H1 (cell line): Measurements from ENCODE around the gene GRID1. TPM values are rescaled to one million over a fixed set of nuclear protein-coding genes. Genes with fewer than 3 reads are reported as not detected.

Source experiments
- CTCF ChIA-PET: fragments of 300-600 bp; sonication (Branson Sonifier 250); formaldehyde crosslinking; loops from one replicate; lab custom pipeline; 2021; ENCODE audit not compliant: partially characterized antibody; lab: Charles Lee
- POLR2A ChIA-PET: fragments of 300-600 bp; sonication (Branson Sonifier 250); formaldehyde crosslinking; loops from one replicate; lab custom pipeline; 2021; ENCODE audit warnings: inconsistent platforms; ENCODE audit not compliant: partially characterized antibody; lab: Charles Lee
- DNase-seq, 2 experiments: peaks; one replicate each; pipeline versions ENCODE4 v3.0.0 to v3.0.0-alpha.2; 2010 to 2022; ENCODE audit warnings: low spot score in 2 of 2, low read depth in 1 of 2, mixed read lengths in 1 of 2
- FAIRE-seq: peaks from 2 replicates; lab custom pipeline; 2011; peaks lifted over from hg19 to GRCh38; lab: Jason Lieb, UNC
- H2AFZ ChIP-seq: 2 replicates; pipeline ENCODE4 v1.8.1; 2012; ENCODE audit warnings: low read length, inconsistent platforms
- H2AK5ac ChIP-seq: 2 replicates; pipeline ENCODE4 v1.6.1; 2013; ENCODE audit warnings: low read depth, low read length
- H2BK120ac ChIP-seq: replicated peaks from 2 replicates; pipeline ENCODE3; 2013; ENCODE audit warnings: low read depth, low read length, inconsistent platforms
- H2BK12ac ChIP-seq: 2 replicates; pipeline ENCODE4 v1.6.1; 2013; ENCODE audit warnings: low read depth, low read length
- H2BK15ac ChIP-seq: 2 replicates; pipeline ENCODE4 v1.6.1; 2013; ENCODE audit warnings: low read length
- H2BK20ac ChIP-seq: 2 replicates; pipeline ENCODE4 v1.6.1; 2013; ENCODE audit warnings: low read length
- H2BK5ac ChIP-seq: 2 replicates; pipeline ENCODE4 v1.6.1; 2013; ENCODE audit warnings: low read depth, low read length
- H3K14ac ChIP-seq: 2 replicates; pipeline ENCODE4 v1.6.1; 2013; ENCODE audit warnings: inconsistent platforms; ENCODE audit not compliant: insufficient read length
- H3K18ac ChIP-seq: 2 replicates; pipeline ENCODE4 v1.6.1; 2013; ENCODE audit warnings: low read length; ENCODE audit errors: extremely low read depth
- H3K23ac ChIP-seq: 2 replicates; pipeline ENCODE4 v1.6.1; 2013; ENCODE audit warnings: inconsistent platforms; ENCODE audit not compliant: insufficient read length
- H3K23me2 ChIP-seq: 2 replicates; pipeline ENCODE4 v1.6.1; 2013; ENCODE audit warnings: low read depth, low read length
- H3K27ac ChIP-seq: 2 replicates; pipeline ENCODE4 v1.6.1; 2011; ENCODE audit warnings: low read depth, low read length, inconsistent platforms
- H3K27me3 ChIP-seq, 4 experiments: replicated peaks in 1 of 4; 1 replicate in 1 of 4; 2 replicates in 3 of 4; pipeline versions ENCODE4 v1.6.1 to v1.8.1; 2011 to 2013; ENCODE audit warnings: low read length in 3 of 4, mild to moderate bottlenecking in 3 of 4, inconsistent platforms in 2 of 4, mixed read lengths in 2 of 4, moderate library complexity in 1 of 4; ENCODE audit not compliant: control insufficient read depth in 3 of 4, insufficient read depth in 3 of 4; ENCODE audit errors: extremely low read depth in 1 of 4
- H3K36me3 ChIP-seq, 4 experiments: 2 replicates each; pipeline versions ENCODE4 v1.6.1 to v1.8.1; 2011 to 2013; ENCODE audit warnings: mild to moderate bottlenecking in 4 of 4, low read length in 3 of 4, moderate library complexity in 2 of 4, control low read depth in 1 of 4, inconsistent platforms in 1 of 4; ENCODE audit not compliant: insufficient read depth in 4 of 4, control insufficient read depth in 2 of 4
- H3K4ac ChIP-seq: replicated peaks from 2 replicates; pipeline ENCODE3; 2013; ENCODE audit warnings: low read length, low read depth, mixed read lengths, inconsistent platforms; ENCODE audit not compliant: insufficient read length
- H3K4me1 ChIP-seq, 4 experiments: replicated peaks in 1 of 4; 1 replicate in 1 of 4; 2 replicates in 3 of 4; pipeline versions ENCODE4 v1.6.1 to v1.8.1; 2011 to 2013; ENCODE audit warnings: low read length in 3 of 4, inconsistent platforms in 2 of 4, mixed read lengths in 1 of 4; ENCODE audit not compliant: insufficient read depth in 4 of 4, control insufficient read depth in 3 of 4
- H3K4me2 ChIP-seq, 2 experiments: 2 replicates each; pipeline versions ENCODE4 v1.6.1 to v1.8.1; 2011 to 2013; ENCODE audit warnings: low read depth in 2 of 2, low read length in 2 of 2, control low read depth in 1 of 2, inconsistent platforms in 1 of 2, mild to moderate bottlenecking in 1 of 2; ENCODE audit not compliant: insufficient read depth in 1 of 2
- H3K4me3 ChIP-seq, 4 experiments: fragments of 200-600, 300-600 bp in 1 of 4; sonication (generic), shearing (Covaris generic), sonication (Bioruptor Twin) in 1 of 4; 2 replicates each; pipeline versions ENCODE4 v1.5.1 to v1.8.1; 2011 to 2016; ENCODE audit warnings: low read length in 4 of 4, low read depth in 3 of 4, control low read depth in 2 of 4, inconsistent platforms in 2 of 4, mild to moderate bottlenecking in 2 of 4, mixed read lengths in 1 of 4, moderate library complexity in 1 of 4; ENCODE audit not compliant: insufficient read depth in 2 of 4; ENCODE audit errors: extremely low read depth in 1 of 4
- H3K56ac ChIP-seq: replicated peaks from 2 replicates; pipeline ENCODE3; 2013; ENCODE audit warnings: low read depth, mild to moderate bottlenecking, mixed read lengths, low read length, inconsistent platforms; ENCODE audit not compliant: insufficient read length
- H3K79me1 ChIP-seq: 2 replicates; pipeline ENCODE4 v1.6.1; 2013; ENCODE audit warnings: low read depth, low read length, control low read depth
- H3K79me2 ChIP-seq, 2 experiments: 2 replicates each; pipeline versions ENCODE4 v1.6.1 to v1.8.1; 2012 to 2013; ENCODE audit warnings: low read length in 2 of 2, mild to moderate bottlenecking in 2 of 2, inconsistent platforms in 1 of 2; ENCODE audit not compliant: insufficient read depth in 2 of 2, control insufficient read depth in 1 of 2
- H3K9ac ChIP-seq, 4 experiments: replicated peaks in 1 of 4; 1 replicate in 1 of 4; 2 replicates in 3 of 4; pipeline versions ENCODE4 v1.6.1 to v1.8.1; 2011 to 2013; ENCODE audit warnings: low read depth in 3 of 4, low read length in 3 of 4, control low read depth in 2 of 4, mild to moderate bottlenecking in 2 of 4, moderate library complexity in 2 of 4, inconsistent platforms in 1 of 4; ENCODE audit errors: extremely low read depth in 1 of 4
- H3K9me3 ChIP-seq, 2 experiments: 2 replicates each; pipeline versions ENCODE4 v1.6.1 to v1.8.1; 2012 to 2013; ENCODE audit warnings: mild to moderate bottlenecking in 2 of 2, moderate library complexity in 2 of 2, control low read depth in 1 of 2, inconsistent platforms in 1 of 2, low read depth in 1 of 2, low read length in 1 of 2, mixed read lengths in 1 of 2; ENCODE audit not compliant: insufficient read depth in 2 of 2
- H4K20me1 ChIP-seq, 2 experiments: replicated peaks in 1 of 2; 2 replicates each; pipeline versions ENCODE3 to v1.8.1; 2011 to 2013; ENCODE audit warnings: inconsistent platforms in 2 of 2, low read length in 2 of 2, mild to moderate bottlenecking in 1 of 2; ENCODE audit not compliant: insufficient read depth in 2 of 2, control insufficient read depth in 1 of 2
- H4K5ac ChIP-seq: 2 replicates; pipeline ENCODE4 v1.6.1; 2013; ENCODE audit warnings: low read length, low read depth, mixed read lengths, inconsistent platforms; ENCODE audit not compliant: insufficient read length
- H4K8ac ChIP-seq: 2 replicates; pipeline ENCODE4 v1.8.0; 2013; ENCODE audit warnings: mild to moderate bottlenecking, moderate library complexity, low read length, inconsistent platforms; ENCODE audit not compliant: insufficient read depth; ENCODE audit errors: extremely low read depth
- H4K91ac ChIP-seq: replicated peaks from 2 replicates; pipeline ENCODE3; 2013; ENCODE audit warnings: low read length, mixed read lengths, inconsistent platforms; ENCODE audit not compliant: insufficient read length
- ASH2L ChIP-seq: fragments of 200-600, 300-600 bp; sonication (generic); IDR thresholded peaks from one replicate; pipeline ENCODE4 v1.7.1; 2017; ENCODE audit warnings: low read length
- CHD2 ChIP-seq: IDR thresholded peaks from 2 replicates; pipeline ENCODE4 v1.6.1; 2012; ENCODE audit warnings: low read length, improper control_type of control experiment
- CTBP2 ChIP-seq: IDR thresholded peaks from 2 replicates; pipeline ENCODE4 v1.7.0; 2011; ENCODE audit warnings: borderline replicate concordance, mild to moderate bottlenecking, moderate library complexity, mixed read lengths, low read length; ENCODE audit not compliant: insufficient read depth, insufficient read length
- EP300 ChIP-seq, 2 experiments: IDR thresholded peaks; 1 replicate in 1 of 2; 2 replicates in 1 of 2; pipeline ENCODE4 v1.6.1; 2011 to 2012; ENCODE audit warnings: low read depth in 2 of 2, low read length in 2 of 2, mild to moderate bottlenecking in 2 of 2, borderline replicate concordance in 1 of 2, inconsistent platforms in 1 of 2, moderate library complexity in 1 of 2
- MAX ChIP-seq: IDR thresholded peaks from 2 replicates; pipeline ENCODE4 v1.6.1; 2012; ENCODE audit warnings: inconsistent platforms
- SP4 ChIP-seq: IDR thresholded peaks from 2 replicates; pipeline ENCODE4 v1.6.1; 2012; ENCODE audit warnings: low read length, inconsistent platforms
- TAF1 ChIP-seq: IDR thresholded peaks from 2 replicates; pipeline ENCODE4 v1.6.1; 2011; ENCODE audit warnings: mild to moderate bottlenecking, low read depth, low read length
- USF2 ChIP-seq: IDR thresholded peaks from 2 replicates; pipeline ENCODE4 v1.6.1; 2011; ENCODE audit warnings: low read length, improper control_type of control experiment
- WGBS, 2 experiments: shearing (Covaris generic) in 1 of 2; methylation state at CpG; one replicate each; pipeline versions ENCODE4 v1.1.6 to v1.1.7; 2013 to 2015; ENCODE audit warnings: low lambda C conversion rate in 2 of 2, mixed read lengths in 2 of 2, inconsistent platforms in 1 of 2, low coverage in 1 of 2, missing lambda C conversion rate in 1 of 2; ENCODE audit not compliant: insufficient replicate concordance in 2 of 2, insufficient coverage in 1 of 2, insufficient read length in 1 of 2; ENCODE audit errors: extremely low coverage in 1 of 2, missing lambda C conversion rate in 1 of 2; 5-methylcytosine and 5-hydroxymethylcytosine counted together
- polyA plus RNA-seq, 7 experiments: library from polyadenylated mRNA; depleted of rRNA in 3 of 7; stranded (reverse) in 5 of 7; unstranded in 2 of 7; fragments of >200 nt in 5 of 7; fragments of 200-250 nt in 2 of 7; gene quantifications; 1 replicate in 5 of 7; 2 replicates in 1 of 7; 4 replicates in 1 of 7; pipeline versions ENCODE4 v1.2.1 to v1.2.3, GENCODE V29; 2011 to 2013; ENCODE audit warnings: missing spikeins in 2 of 7, mixed read lengths in 2 of 7
- total RNA-seq: library from RNA; stranded (reverse); fragmentation: NEBNext Ultra II Directional; extraction: Animal tissue kit (Norgen Biotek cat#: 25700); gene quantifications from 2 replicates; pipeline ENCODE4 v1.2.1, GENCODE V29; 2021

The GRID1 gene
- total and polyA plus RNA-seq, 2 of the 8 experiments (the other 6 are each of a cell fraction or from before 2014, with no cell fraction given) = 0.22 to 0.30 TPM

GRCh38 chr10:86085686-86086085 lies 280.9 kb downstream of the GRID1 start:
- Histone ChIP-seq H3K23me2 (peaks cover 6% of the 10 kb centered on the region; the same call in 1 of the 2 replicates), H2BK12ac (no peak overlapping the region), H3K9me3 (no peaks in the 10 kb centered on the region), H3K4me2 (no peak overlapping the region), H3K79me1 (no peaks in the 10 kb centered on the region), H2BK120ac (no peak overlapping the region), H3K18ac (no peak overlapping the region), H4K20me1 (no peaks in the 10 kb centered on the region), H3K4me3 (no peak overlapping the region), H3K4me1 (no peaks in the 10 kb centered on the region; a peak in 1 of 7 replicates), H3K27me3 (no peaks in the 10 kb centered on the region), H2AFZ (no peak overlapping the region), H2BK5ac (no peak overlapping the region), H3K4ac (no peak overlapping the region), H2BK20ac (no peak overlapping the region), H4K5ac (no peak overlapping the region), H3K56ac (no peak overlapping the region), H3K36me3 (no peaks in the 10 kb centered on the region), H2AK5ac (no peak overlapping the region), H3K23ac (no peak overlapping the region), H4K91ac (no peak overlapping the region), H4K8ac (no peak overlapping the region), H3K14ac (no peak overlapping the region), H3K9ac (no peak overlapping the region), H3K27ac (no peak overlapping the region), H3K79me2 (no peaks in the 10 kb centered on the region), H2BK15ac (no peak overlapping the region)
- no peak for TF ChIP-seq ASH2L
- no peak for TF ChIP-seq USF2
- no peak for TF ChIP-seq CTBP2
- TF ChIP-seq TAF1 = no peak
- TF ChIP-seq SP4 = no peak
- no peak for TF ChIP-seq EP300 (IDR thresholded peaks at IDR 0.05; ENCODE audit: borderline replicate concordance in 1 of 2, low read depth in 2 of 2, low read length in 2 of 2)
- no peak for TF ChIP-seq CHD2
- no peak for TF ChIP-seq MAX
- ChIA-PET POLR2A (no interaction called here), CTCF (interaction anchor here (0.6 to 1.5 kb wide), 3 partner anchors 15 to 158 kb away, joined by 3 to 4 read pairs (median 3); no protein-coding TSS in a partner anchor)
- 89% methylated on average over 5 of the region's 5 CpGs; no CpG with 5 or more reads in 1 of the 2 experiments for WGBS, 2 experiments
- FAIRE-seq (no peak), DNase-seq (no peak)
